ENCODE data around the gene CCDC198.

CCDC198 gene

GRCh38 chr14:57493467-57494181, at the start of gene CCDC198:
Gene CCDC198, minus strand, starts transcription at chr14:57493857. Its CDS starts 142 bp downstream, at chr14:57493715.
- DNase-seq (ENCODE audit: low read depth), result peak; percentile 52

- peak; percentile 44 for DNase-seq (ENCODE audit: low read depth)
Observed at GRCh38 chr14:57533214-57533613, 39.6 kb upstream of the CCDC198 start.

DNA sequence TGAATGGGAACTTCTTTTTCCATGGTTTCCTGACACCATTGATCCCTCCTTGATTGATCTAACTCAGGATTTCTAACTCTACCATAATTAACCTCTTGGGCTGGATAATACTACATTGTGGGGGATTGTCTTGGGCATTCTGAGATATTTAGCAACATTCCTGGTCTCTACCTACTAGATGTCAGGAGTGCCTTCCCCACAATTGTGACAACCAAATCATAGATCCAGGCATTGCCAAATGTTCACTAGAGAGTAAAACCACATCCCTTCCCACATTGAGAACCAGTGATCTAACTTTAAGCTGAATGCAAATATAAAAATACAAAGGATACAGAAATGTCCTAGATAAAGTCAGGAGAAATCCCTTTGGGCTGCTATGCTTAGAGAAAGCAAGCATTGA, 36.9 kb upstream of the CCDC198 start:
- no peak for DNase-seq (ENCODE audit: low read depth)

DNA sequence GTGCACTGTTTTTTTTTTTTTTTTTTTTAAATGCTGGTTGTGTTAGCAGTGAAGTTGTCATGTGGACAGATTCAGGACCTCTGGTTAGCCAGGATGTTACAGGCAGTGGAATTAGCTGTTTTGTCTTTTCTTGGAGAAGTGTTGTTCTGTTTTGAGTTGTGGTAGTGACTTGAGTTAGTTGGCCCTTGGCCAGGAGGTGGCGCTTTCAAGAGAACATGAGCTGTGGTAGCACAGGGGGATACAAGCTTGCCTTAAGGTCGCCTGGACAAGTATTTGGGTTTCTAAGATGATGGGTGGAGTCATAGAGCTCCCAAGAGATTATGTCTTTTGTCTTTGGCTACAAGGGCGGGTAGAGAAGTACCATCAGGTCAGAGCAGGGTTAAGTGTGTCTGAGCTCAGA, 33.3 kb upstream of the CCDC198 start:
- peak; percentile 5 for DNase-seq (ENCODE audit: low read depth)

DNA sequence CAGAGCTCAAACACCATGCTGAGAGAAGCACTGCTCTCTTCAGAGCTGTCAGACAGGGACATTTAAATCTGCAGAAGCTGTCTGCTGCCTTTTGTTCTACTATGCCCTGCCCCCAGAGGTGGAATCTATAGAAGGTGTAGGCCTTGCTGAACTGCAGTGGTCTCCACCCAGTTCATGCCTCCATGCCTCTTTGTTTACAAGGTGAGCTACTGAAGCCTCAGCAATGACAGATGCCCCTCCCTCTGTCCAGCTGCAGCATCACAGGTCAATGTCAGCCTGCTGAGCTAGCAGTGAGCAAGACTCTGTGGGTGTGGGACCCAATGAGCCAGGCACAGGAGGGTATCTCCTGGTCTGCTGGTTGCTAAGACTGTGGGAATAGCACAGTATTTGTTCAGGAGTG, 25.4 kb upstream of the CCDC198 start:
- DNase-seq (ENCODE audit: low read depth), result no peak

GRCh38 chr14:57512220-57512619, 18.6 kb upstream of the CCDC198 start:
- no peak for DNase-seq (ENCODE audit: low read depth)

- no peak for DNase-seq (ENCODE audit: low read depth)
Observed at GRCh38 chr14:57508756-57509155, 15.1 kb upstream of the CCDC198 start.

DNA sequence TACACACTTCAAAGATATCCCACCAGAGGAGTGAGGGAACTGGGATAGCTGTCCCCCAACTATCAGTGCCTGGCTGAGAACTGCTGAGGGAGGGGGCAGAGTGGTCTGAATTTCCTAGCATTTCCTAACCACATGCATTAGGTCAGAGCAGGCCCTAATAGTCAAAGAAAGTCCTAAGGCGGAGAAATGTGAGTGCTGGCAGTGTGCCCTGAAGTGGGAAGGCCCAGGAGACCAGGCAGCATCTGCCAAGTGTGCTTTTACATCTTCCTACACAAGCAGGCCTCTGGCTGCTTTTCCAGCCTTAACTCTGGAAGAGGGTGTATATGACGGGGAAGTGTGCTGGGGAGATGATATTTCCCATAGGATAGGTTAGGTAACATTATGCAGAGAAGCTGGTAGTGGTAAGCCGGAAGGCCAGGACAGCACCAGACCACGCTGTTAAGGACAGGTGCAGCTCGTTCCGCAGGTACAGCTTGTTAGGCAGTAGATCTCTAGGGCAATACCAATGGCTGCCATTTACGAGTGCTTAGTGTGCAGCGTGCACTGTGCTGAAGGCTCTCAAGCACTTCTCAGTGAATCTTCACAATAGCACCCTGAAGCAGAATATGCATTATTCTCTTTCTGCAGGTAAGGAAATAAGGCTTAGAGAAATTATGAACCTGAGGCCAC, 9.1 kb upstream of the CCDC198 start:
- no peak for DNase-seq (ENCODE audit: low read depth)

- no peak for DNase-seq (ENCODE audit: low read depth)
Observed at GRCh38 chr14:57501039-57501557, 7.4 kb upstream of the CCDC198 start.

DNA sequence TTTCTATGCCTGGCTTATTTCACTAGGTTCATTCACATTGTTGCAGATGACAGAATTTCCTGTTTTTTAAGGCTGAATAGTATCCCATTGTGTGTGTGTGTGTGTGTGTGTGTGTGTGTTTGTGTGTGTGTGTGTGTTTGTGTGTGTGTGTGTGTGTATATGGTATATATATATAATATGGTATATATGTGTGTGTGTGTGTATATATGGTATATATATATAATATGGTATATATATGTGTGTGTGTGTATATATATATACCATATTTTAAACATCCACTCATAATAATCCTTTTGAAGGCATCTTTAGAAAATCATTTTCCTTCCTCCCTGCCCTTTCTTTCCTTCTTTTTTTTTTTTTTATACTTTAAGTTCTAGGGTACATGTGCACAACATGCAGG, 5.0 kb upstream of the CCDC198 start:
- no peak for DNase-seq (ENCODE audit: low read depth)

- DNase-seq (ENCODE audit: low read depth), result no peak
Observed at GRCh38 chr14:57498035-57498434, 4.4 kb upstream of the CCDC198 start.

- DNase-seq (ENCODE audit: low read depth), result no peak
Observed at GRCh38 chr14:57495416-57495815, 1.8 kb upstream of the CCDC198 start.

DNA sequence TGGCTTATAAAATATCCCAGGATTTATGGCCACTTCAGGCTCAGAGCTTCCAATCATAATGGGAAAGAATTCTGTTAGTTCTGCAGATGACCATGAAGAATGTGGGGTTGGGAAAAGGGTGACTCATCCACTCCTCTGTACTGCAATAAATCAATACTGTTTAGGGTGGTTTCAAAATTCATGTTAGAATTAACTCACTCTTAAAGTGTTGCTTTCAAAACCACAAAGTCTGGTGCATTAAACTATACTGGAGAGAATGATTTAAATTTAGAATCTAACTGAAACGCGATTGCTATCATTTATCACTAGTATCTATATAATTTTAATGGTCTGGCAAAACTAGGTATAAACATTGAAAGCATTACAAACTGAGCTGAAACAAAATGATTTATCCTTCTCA, 798 bp downstream of the CCDC198 start:
- peak; percentile 69 for DNase-seq (ENCODE audit: low read depth)

- no peak for DNase-seq (ENCODE audit: low read depth)
Observed at GRCh38 chr14:57491640-57492039, 2.0 kb downstream of the CCDC198 start.

- peak; percentile 42 for DNase-seq (ENCODE audit: low read depth)
Observed at GRCh38 chr14:57487771-57488170, 5.9 kb downstream of the CCDC198 start.

- peak; percentile 57 for DNase-seq (ENCODE audit: low read depth)
Observed at GRCh38 chr14:57486767-57487379, 6.8 kb downstream of the CCDC198 start.

DNA sequence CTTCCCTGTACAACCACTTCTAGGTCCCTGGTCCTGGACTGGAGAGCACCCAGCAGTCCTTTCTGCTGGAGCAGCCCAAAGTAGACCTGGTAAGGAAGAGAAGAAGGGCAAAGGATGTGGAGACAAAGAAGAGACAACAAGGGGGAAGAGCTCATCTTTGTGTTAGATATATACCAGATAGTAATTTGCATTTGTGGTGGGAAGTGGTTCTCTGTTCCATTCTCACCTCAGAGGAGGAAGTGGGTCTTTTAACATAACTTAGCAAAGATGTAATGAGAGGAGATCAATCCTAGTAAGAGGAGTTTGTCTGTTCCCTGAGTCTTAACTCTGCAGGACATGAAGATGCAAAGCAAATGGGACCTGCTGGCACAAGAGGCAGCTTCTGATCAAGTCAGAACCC, 8.0 kb downstream of the CCDC198 start:
- no peak for DNase-seq (ENCODE audit: low read depth)

DNA sequence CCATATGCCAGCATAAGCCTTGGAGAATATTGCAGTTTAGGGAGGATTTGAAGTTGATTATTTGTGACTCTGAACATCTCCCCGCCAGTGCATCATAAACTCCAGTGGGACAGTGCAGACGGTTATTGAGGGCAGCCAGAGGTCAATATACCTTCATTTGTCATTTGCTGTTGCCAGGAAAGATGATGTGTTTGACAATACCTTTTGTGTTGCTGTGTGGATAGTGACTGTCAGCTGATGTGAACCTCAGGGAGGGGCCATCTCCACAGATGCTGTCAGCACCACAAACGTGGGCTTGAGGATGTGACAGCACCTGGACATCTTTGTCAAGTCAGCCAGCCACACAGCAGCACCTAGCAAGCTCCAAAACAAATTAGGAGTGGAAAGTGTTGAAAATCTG, 11.5 kb downstream of the CCDC198 start:
- DNase-seq (ENCODE audit: low read depth), result no peak

GRCh38 chr14:57480051-57480450, 13.6 kb downstream of the CCDC198 start:
- DNase-seq (ENCODE audit: low read depth), result no peak

GRCh38 chr14:57479197-57479596, 14.5 kb downstream of the CCDC198 start:
- DNase-seq (ENCODE audit: low read depth), result no peak

GRCh38 chr14:57478050-57478449, 15.6 kb downstream of the CCDC198 start:
- DNase-seq (ENCODE audit: low read depth), result no peak

GRCh38 chr14:57470909-57471308, 22.7 kb downstream of the CCDC198 start:
- DNase-seq (ENCODE audit: low read depth), result no peak
